C1 segment of cervical spinal cord (tissue), 14 donors: Measurements from ENCODE around the gene C22orf39.

Source experiments
- DNase-seq, 14 donors: peaks; one replicate each; lab custom pipeline; 2025; lab: John Stamatoyannopoulos, UW

The C22orf39 gene

GRCh38 chr22:19447330-19448075, at the start of gene C22orf39:
TSS of gene C22orf39 (minus strand) at chr22:19447711. CDS start at chr22:19447688, 23 bp downstream.
- peak; percentile 33 to 95 (median 87) for DNase-seq

GRCh38 chr22:19497245-19497644, 49.7 kb upstream of the C22orf39 start:
- DNase-seq: no peak

GRCh38 chr22:19496324-19496630, 48.8 kb upstream of the C22orf39 start:
- no peak for DNase-seq

GRCh38 chr22:19495562-19496323, 48.2 kb upstream of the C22orf39 start:
- no peak for DNase-seq

- no peak for DNase-seq
These were observed 47.2 kb upstream of the C22orf39 start for GRCh38 chr22:19494676-19495173.

- DNase-seq: no peak
These were observed 46.6 kb upstream of the C22orf39 start for GRCh38 chr22:19494001-19494560.

- no peak for DNase-seq
These were observed 45.1 kb upstream of the C22orf39 start for GRCh38 chr22:19492504-19493174.

GRCh38 chr22:19490628-19491230, 43.2 kb upstream of the C22orf39 start:
- DNase-seq: no peak

- DNase-seq: no peak
These were observed 41.7 kb upstream of the C22orf39 start for GRCh38 chr22:19488884-19489843.

- no peak for DNase-seq
These were observed 40.8 kb upstream of the C22orf39 start for GRCh38 chr22:19488285-19488684.

- DNase-seq: no peak
These were observed 36.2 kb upstream of the C22orf39 start for GRCh38 chr22:19483481-19484244.

- DNase-seq: no peak
These were observed 34.8 kb upstream of the C22orf39 start for GRCh38 chr22:19482297-19482696.

GRCh38 chr22:19480789-19481188, 33.3 kb upstream of the C22orf39 start:
- no peak for DNase-seq

- no peak for DNase-seq
These were observed 32.7 kb upstream of the C22orf39 start for GRCh38 chr22:19480173-19480568.

- DNase-seq: peak; percentile 74 to 98 (median 93)
These were observed 32.1 kb upstream of the C22orf39 start, which contains the start of gene CDC45 for GRCh38 chr22:19479355-19480172. TSS of gene CDC45 (plus strand) at chr22:19479920. CDS start at chr22:19479969, 49 bp downstream.

- DNase-seq: peak in 13 of 14 donors; percentile 49 to 90 (median 84)
These were observed 31.4 kb upstream of the C22orf39 start, which contains the start of gene UFD1 for GRCh38 chr22:19478901-19479354. TSS of gene UFD1 (minus strand) at chr22:19479193. CDS start at chr22:19479085, 108 bp downstream.

GRCh38 chr22:19478045-19478900, 30.8 kb upstream of the C22orf39 start:
- peak in 1 of 14 donors; percentile 43 for DNase-seq
